ENCODE results near the gene COPZ2.

GRCh38 chr17:48048384-48049126, 11.0 kb upstream of the COPZ2 start:
- TF ChIP-seq POLR2A (IDR thresholded peaks at IDR 0.05) (no peak), CTCF (IDR thresholded peaks at IDR 0.05) (no peak), EP300 (IDR thresholded peaks at IDR 0.05) (no peak)

All from suprapubic skin (tissue), 3 donors.